Suprapubic skin (tissue), 4 donors: ENCODE data around the gene USP38. TPM values are rescaled to one million over a fixed set of nuclear protein-coding genes. Genes with fewer than 3 reads are reported as not detected.

ENCODE experiments used
- DNase-seq, 2 donors: peaks; one replicate each; pipeline ENCODE4 v3.0.0-alpha.2; 2019; ENCODE audit warnings: low spot score in 2 of 2
- H3K27ac ChIP-seq: fragments of 200-600 bp; sonication (generic); one replicate; pipeline ENCODE4 v1.5.1; 2019
- H3K27me3 ChIP-seq: fragments of 200-600 bp; sonication (generic); one replicate; pipeline ENCODE4 v1.5.1; 2019
- H3K36me3 ChIP-seq: fragments of 200-600 bp; sonication (generic); one replicate; pipeline ENCODE4 v1.5.1; 2019
- H3K4me1 ChIP-seq: fragments of 200-600 bp; sonication (generic); one replicate; pipeline ENCODE4 v1.5.1; 2019
- H3K4me3 ChIP-seq: fragments of 200-600 bp; sonication (generic); one replicate; pipeline ENCODE4 v1.5.1; 2019; ENCODE audit warnings: mild to moderate bottlenecking
- H3K9me3 ChIP-seq: fragments of 200-600 bp; sonication (generic); one replicate; pipeline ENCODE4 v1.5.1; 2019
- CTCF ChIP-seq, 2 donors: fragments of 200-600 bp in 1 of 2; fragments of 450-650 bp in 1 of 2; sonication (generic) in 1 of 2; IDR thresholded peaks; one replicate each; pipeline ENCODE4 v1.5.1; 2016 to 2019; ENCODE audit warnings: antibody characterized with exemption in 2 of 2, mild to moderate bottlenecking in 1 of 2, moderate library complexity in 1 of 2
- EP300 ChIP-seq: sonication (generic); formaldehyde crosslinking; IDR thresholded peaks from one replicate; pipeline ENCODE4 v1.6.1; 2017; ENCODE audit warnings: antibody characterized with exemption
- POLR2A ChIP-seq, 2 donors: fragments of 450-650 bp; IDR thresholded peaks; one replicate each; pipeline ENCODE4 v1.6.1; 2017; ENCODE audit warnings: antibody characterized with exemption in 2 of 2, mild to moderate bottlenecking in 2 of 2, moderate library complexity in 2 of 2
- POLR2AphosphoS5 ChIP-seq, 3 donors: sonication (generic); formaldehyde crosslinking; IDR thresholded peaks; one replicate each; pipeline ENCODE4 v1.6.1; 2017; ENCODE audit warnings: antibody characterized with exemption in 3 of 3
- WGBS: methylation state at CpG from one replicate; pipeline ENCODE4 v1.1.5; 2018; 5-methylcytosine and 5-hydroxymethylcytosine counted together
- total RNA-seq, 4 donors: library from RNA; depleted of rRNA; stranded (reverse); fragments of >200 nt; gene quantifications; one replicate each; pipeline ENCODE4 v1.1.0, GENCODE V29; 2016

The USP38 gene
- total RNA-seq, 4 donors from 2014 or later: 17.9 to 32.0 (median 23.8) TPM

GRCh38 chr4:143248827-143249226 is 64.1 kb downstream of the USP38 start:
- no peak for TF ChIP-seq EP300
- no peak for TF ChIP-seq POLR2A (IDR thresholded peaks at IDR 0.05)
- TF ChIP-seq CTCF (IDR thresholded peaks at IDR 0.05): no peak
- no peak for TF ChIP-seq POLR2AphosphoS5 (IDR thresholded peaks at IDR 0.05)
- DNase-seq: no peak
- Histone ChIP-seq H3K27ac (no peak overlapping the region), H3K9me3 (no peaks in the 10 kb centered on the region), H3K36me3 (no peaks in the 10 kb centered on the region), H3K27me3 (no peaks in the 10 kb centered on the region), H3K4me1 (no peaks in the 10 kb centered on the region), H3K4me3 (no peak overlapping the region)
- WGBS: 82% methylated on average over 4 of the region's 4 CpGs

- no peak for DNase-seq
- H3K4me1 ChIP-seq: no peaks in the 10 kb centered on the region
- no peak for TF ChIP-seq CTCF (IDR thresholded peaks at IDR 0.05)
- no peak for TF ChIP-seq EP300
- TF ChIP-seq POLR2A (IDR thresholded peaks at IDR 0.05): no peak
- TF ChIP-seq POLR2AphosphoS5 (IDR thresholded peaks at IDR 0.05): no peak
- H3K36me3 ChIP-seq: no peaks in the 10 kb centered on the region
- no peak overlapping the region for H3K4me3 ChIP-seq
- H3K9me3 ChIP-seq: no peaks in the 10 kb centered on the region
- no peak overlapping the region for H3K27ac ChIP-seq
- WGBS: 89% methylated on average over 3 of the region's 3 CpGs
- no peaks in the 10 kb centered on the region for H3K27me3 ChIP-seq
These were observed 65.9 kb downstream of the USP38 start for GRCh38 chr4:143250617-143251016.

- H3K9me3 ChIP-seq: no peaks in the 10 kb centered on the region
- WGBS: 86% methylated on average over 1 of the region's 1 CpG
These were observed 66.6 kb downstream of the USP38 start for GRCh38 chr4:143251348-143251747.

GRCh38 chr4:143251779-143252178 is 67.1 kb downstream of the USP38 start:
- no peaks in the 10 kb centered on the region for H3K9me3 ChIP-seq
- H3K4me1 ChIP-seq: no peaks in the 10 kb centered on the region
- no peak for TF ChIP-seq EP300
- TF ChIP-seq POLR2AphosphoS5 (IDR thresholded peaks at IDR 0.05): no peak
- no peak for TF ChIP-seq POLR2A (IDR thresholded peaks at IDR 0.05)
- H3K4me3 ChIP-seq: no peak overlapping the region
- H3K27ac ChIP-seq: no peak overlapping the region
- no peaks in the 10 kb centered on the region for H3K36me3 ChIP-seq
- DNase-seq: no peak
- H3K27me3 ChIP-seq: no peaks in the 10 kb centered on the region
- WGBS: 0% methylated on average over 1 of the region's 1 CpG

More at GRCh38 chr4:143251348-143251747, 66.6 kb downstream of the USP38 start:
- H3K27me3 ChIP-seq: no peaks in the 10 kb centered on the region
- H3K27ac ChIP-seq: no peak overlapping the region
- TF ChIP-seq EP300: no peak
- TF ChIP-seq POLR2AphosphoS5 (IDR thresholded peaks at IDR 0.05): no peak
- TF ChIP-seq POLR2A (IDR thresholded peaks at IDR 0.05): no peak
- TF ChIP-seq CTCF (IDR thresholded peaks at IDR 0.05): no peak
- H3K4me3 ChIP-seq: no peak overlapping the region
- no peak for DNase-seq
- no peaks in the 10 kb centered on the region for H3K4me1 ChIP-seq
- no peaks in the 10 kb centered on the region for H3K36me3 ChIP-seq

GRCh38 chr4:143252478-143252877 is 67.8 kb downstream of the USP38 start:
- Histone ChIP-seq H3K27ac (no peak overlapping the region), H3K36me3 (no peaks in the 10 kb centered on the region), H3K4me1 (no peaks in the 10 kb centered on the region), H3K4me3 (no peak overlapping the region), H3K9me3 (no peaks in the 10 kb centered on the region), H3K27me3 (no peaks in the 10 kb centered on the region)
- no peak for DNase-seq
- WGBS: 96% methylated on average over 3 of the region's 3 CpGs
- no peak for TF ChIP-seq POLR2AphosphoS5 (IDR thresholded peaks at IDR 0.05)
- no peak for TF ChIP-seq POLR2A (IDR thresholded peaks at IDR 0.05)
- TF ChIP-seq CTCF (IDR thresholded peaks at IDR 0.05): no peak

- WGBS: 49% methylated on average over 2 of the region's 2 CpGs
- TF ChIP-seq CTCF (IDR thresholded peaks at IDR 0.05) (no peak), POLR2AphosphoS5 (IDR thresholded peaks at IDR 0.05) (no peak), POLR2A (IDR thresholded peaks at IDR 0.05) (no peak), EP300 (no peak)
These were observed 68.4 kb downstream of the USP38 start for GRCh38 chr4:143253166-143253565.

More at GRCh38 chr4:143253166-143253565, 68.4 kb downstream of the USP38 start:
- Histone ChIP-seq H3K4me1 (no peaks in the 10 kb centered on the region), H3K4me3 (no peak overlapping the region), H3K9me3 (no peaks in the 10 kb centered on the region), H3K36me3 (no peaks in the 10 kb centered on the region), H3K27me3 (no peaks in the 10 kb centered on the region), H3K27ac (no peak overlapping the region)
- DNase-seq: no peak
